Measurements from ENCODE around the gene GABRR2. TPM values are rescaled to one million over a fixed set of nuclear protein-coding genes. Genes with fewer than 3 reads are reported as not detected.

GABRR2 gene
- total RNA-seq, 3 donors from 2014 or later, result 0.19 TPM; not detected in 2

- H3K4me3 Mint-ChIP-seq, result no peak overlapping the region
- DNase-seq, result no peak
- H3K36me3 Mint-ChIP-seq (ENCODE audit: insufficient read depth), result no peaks in the 10 kb centered on the region
- H3K27me3 Mint-ChIP-seq (ENCODE audit: low read depth), result peaks cover 19% of the 10 kb centered on the region
- H3K9me3 Mint-ChIP-seq, result no peaks in the 10 kb centered on the region
- no peak for ATAC-seq
- no peaks in the 10 kb centered on the region for H3K4me1 Mint-ChIP-seq (ENCODE audit: low read depth)
Observed at GRCh38 chr6:89209457-89209856, 105.6 kb downstream of the GABRR2 start.

- H3K4me1 Mint-ChIP-seq (ENCODE audit: low read depth), result no peaks in the 10 kb centered on the region
- DNase-seq, result no peak
- peaks cover 19% of the 10 kb centered on the region for H3K27me3 Mint-ChIP-seq (ENCODE audit: low read depth)
- H3K4me3 Mint-ChIP-seq, result no peak overlapping the region
- no peak for ATAC-seq
- no peaks in the 10 kb centered on the region for H3K36me3 Mint-ChIP-seq (ENCODE audit: insufficient read depth)
- H3K9me3 Mint-ChIP-seq, result no peaks in the 10 kb centered on the region
Observed at GRCh38 chr6:89208551-89208950, 106.5 kb downstream of the GABRR2 start.

Other genes starting within 250 kb of the GABRR2 start
- gene PNRC1, start 234.5 kb downstream of the GABRR2 start, total RNA-seq, result 10 to 100 TPM; 42.8 to 54.1 (median 48.3) TPM
- 1 to 10 TPM in 1 of 3 donors, under 1 TPM in 2; 0.11 to 1.3 (median 0.30) TPM for gene SRSF12, start 197.2 kb downstream of the GABRR2 start, total RNA-seq
- 10 to 100 TPM; 11.2 to 17.7 (median 14.4) TPM for gene PM20D2, start 169.2 kb downstream of the GABRR2 start, total RNA-seq
- not detected for gene GABRR1, start 97.9 kb downstream of the GABRR2 start, total RNA-seq
- gene UBE2J1, start 37.4 kb upstream of the GABRR2 start, total RNA-seq, result 10 to 100 TPM; 15.0 to 19.4 (median 16.1) TPM
- gene RRAGD, start 97.0 kb upstream of the GABRR2 start, total RNA-seq, result 10 to 100 TPM in 2 of 3 donors, 1 to 10 TPM in 1; 7.3 to 11.9 (median 10.2) TPM
- 1 to 10 TPM; 2.3 to 2.7 (median 2.7) TPM for gene ANKRD6, start 117.9 kb upstream of the GABRR2 start, total RNA-seq